ENCODE results near the gene ATP2B2.

Gene ATP2B2

GRCh38 chr3:10529809-10530208, 24.4 kb upstream of the ATP2B2 start:
- DNase-seq (ENCODE audit: low spot score): no peak

- no peak for DNase-seq (ENCODE audit: low spot score)
These were observed 22.7 kb upstream of the ATP2B2 start for GRCh38 chr3:10528046-10528445.

- no peak for DNase-seq (ENCODE audit: low spot score)
These were observed 22.1 kb upstream of the ATP2B2 start for GRCh38 chr3:10527295-10528001.

- no peak for DNase-seq (ENCODE audit: low spot score)
These were observed 21.0 kb upstream of the ATP2B2 start for GRCh38 chr3:10526366-10526765.

GRCh38 chr3:10524799-10525301, 19.5 kb upstream of the ATP2B2 start:
- DNase-seq (ENCODE audit: low spot score): no peak

- DNase-seq (ENCODE audit: low spot score): no peak
These were observed 18.9 kb upstream of the ATP2B2 start for GRCh38 chr3:10524270-10524669.

- no peak for DNase-seq (ENCODE audit: low spot score)
These were observed 18.2 kb upstream of the ATP2B2 start for GRCh38 chr3:10523561-10523960.

- no peak for DNase-seq (ENCODE audit: low spot score)
These were observed 17.4 kb upstream of the ATP2B2 start for GRCh38 chr3:10522646-10523303.

- DNase-seq (ENCODE audit: low spot score): no peak
These were observed 16.5 kb upstream of the ATP2B2 start for GRCh38 chr3:10521772-10522441.

- no peak for DNase-seq (ENCODE audit: low spot score)
These were observed 14.7 kb upstream of the ATP2B2 start for GRCh38 chr3:10520072-10520471.

GRCh38 chr3:10519236-10519635, 13.8 kb upstream of the ATP2B2 start:
- no peak for DNase-seq (ENCODE audit: low spot score)

GRCh38 chr3:10518506-10519150, 13.2 kb upstream of the ATP2B2 start:
- DNase-seq (ENCODE audit: low spot score): no peak

- no peak for DNase-seq (ENCODE audit: low spot score)
These were observed 12.2 kb upstream of the ATP2B2 start for GRCh38 chr3:10517627-10518026.

- no peak for DNase-seq (ENCODE audit: low spot score)
These were observed 11.4 kb upstream of the ATP2B2 start for GRCh38 chr3:10516544-10517452.

- DNase-seq (ENCODE audit: low spot score): no peak
These were observed 10.6 kb upstream of the ATP2B2 start for GRCh38 chr3:10515884-10516495.

GRCh38 chr3:10515396-10515795, 10.0 kb upstream of the ATP2B2 start:
- DNase-seq (ENCODE audit: low spot score): no peak

- no peak for DNase-seq (ENCODE audit: low spot score)
These were observed 9.2 kb upstream of the ATP2B2 start for GRCh38 chr3:10514407-10515069.

- no peak for DNase-seq (ENCODE audit: low spot score)
These were observed 7.9 kb upstream of the ATP2B2 start for GRCh38 chr3:10513306-10513705.

- no peak for DNase-seq (ENCODE audit: low spot score)
These were observed 7.3 kb upstream of the ATP2B2 start for GRCh38 chr3:10512687-10513086.

GRCh38 chr3:10511809-10512494, 6.6 kb upstream of the ATP2B2 start:
- no peak for DNase-seq (ENCODE audit: low spot score)

All from D341Med (cell line).